Measurements from ENCODE around the gene FMN1.

DNA sequence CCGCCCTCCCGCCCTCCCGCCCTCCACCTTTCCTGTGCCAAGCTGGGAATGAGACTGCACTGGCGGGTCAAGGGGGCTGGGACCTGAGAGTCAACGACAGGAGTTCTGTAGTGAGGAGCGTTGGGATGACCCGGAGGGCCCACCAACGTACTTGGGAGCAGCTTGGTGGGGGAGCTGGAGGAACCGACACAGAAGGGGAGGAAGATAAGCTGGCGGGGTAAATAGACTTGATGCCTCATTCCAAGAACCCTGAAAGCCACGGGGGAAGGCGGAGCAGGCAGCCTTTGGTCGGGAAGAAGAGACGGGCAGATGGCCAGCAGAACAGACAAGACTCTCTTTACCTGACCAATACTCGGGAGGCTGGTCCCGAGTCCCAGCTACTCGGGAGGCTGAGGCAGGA, 277 bp downstream of the FMN1 start:
- TF ChIP-seq, protein P1, sequence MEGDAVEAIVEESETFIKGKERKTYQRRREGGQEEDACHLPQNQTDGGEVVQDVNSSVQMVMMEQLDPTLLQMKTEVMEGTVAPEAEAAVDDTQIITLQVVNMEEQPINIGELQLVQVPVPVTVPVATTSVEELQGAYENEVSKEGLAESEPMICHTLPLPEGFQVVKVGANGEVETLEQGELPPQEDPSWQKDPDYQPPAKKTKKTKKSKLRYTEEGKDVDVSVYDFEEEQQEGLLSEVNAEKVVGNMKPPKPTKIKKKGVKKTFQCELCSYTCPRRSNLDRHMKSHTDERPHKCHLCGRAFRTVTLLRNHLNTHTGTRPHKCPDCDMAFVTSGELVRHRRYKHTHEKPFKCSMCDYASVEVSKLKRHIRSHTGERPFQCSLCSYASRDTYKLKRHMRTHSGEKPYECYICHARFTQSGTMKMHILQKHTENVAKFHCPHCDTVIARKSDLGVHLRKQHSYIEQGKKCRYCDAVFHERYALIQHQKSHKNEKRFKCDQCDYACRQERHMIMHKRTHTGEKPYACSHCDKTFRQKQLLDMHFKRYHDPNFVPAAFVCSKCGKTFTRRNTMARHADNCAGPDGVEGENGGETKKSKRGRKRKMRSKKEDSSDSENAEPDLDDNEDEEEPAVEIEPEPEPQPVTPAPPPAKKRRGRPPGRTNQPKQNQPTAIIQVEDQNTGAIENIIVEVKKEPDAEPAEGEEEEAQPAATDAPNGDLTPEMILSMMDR (IDR thresholded peaks at IDR 0.05 in 8 of 11, conservative IDR thresholded peaks at IDR 0.05 in 3 of 11) = no peak
- TF ChIP-seq POLR2A (IDR thresholded peaks at IDR 0.05) = no peak
